OCI-LY3 (cell line): ENCODE measurements around the gene XDH.

Experiments used
- CTCF ChIP-seq: fragments of 200-600, 300-600 bp; sonication (generic); IDR thresholded peaks from 2 replicates; pipeline ENCODE4 v1.5.1; 2014; ENCODE audit warnings: antibody characterized with exemption, low read length, low read depth
- EZH2phosphoT487 ChIP-seq: fragments of 200-600 bp; shearing (Covaris generic); IDR thresholded peaks from 2 replicates; pipeline ENCODE4 v1.6.1; 2018; ENCODE audit warnings: antibody characterized with exemption, mixed run types, low read depth

GRCh38 chr2:31381601-31382000, 32.9 kb downstream of the XDH start:
- TF ChIP-seq CTCF (no peak), EZH2phosphoT487 (no peak)
